Effector CD4-positive, alpha-beta T cell (primary cell): ENCODE data around the gene TBX2.

Experiments used
- DNase-seq: peaks from one replicate; pipeline ENCODE4 v3.0.0-alpha.2; 2020

Gene TBX2

DNA sequence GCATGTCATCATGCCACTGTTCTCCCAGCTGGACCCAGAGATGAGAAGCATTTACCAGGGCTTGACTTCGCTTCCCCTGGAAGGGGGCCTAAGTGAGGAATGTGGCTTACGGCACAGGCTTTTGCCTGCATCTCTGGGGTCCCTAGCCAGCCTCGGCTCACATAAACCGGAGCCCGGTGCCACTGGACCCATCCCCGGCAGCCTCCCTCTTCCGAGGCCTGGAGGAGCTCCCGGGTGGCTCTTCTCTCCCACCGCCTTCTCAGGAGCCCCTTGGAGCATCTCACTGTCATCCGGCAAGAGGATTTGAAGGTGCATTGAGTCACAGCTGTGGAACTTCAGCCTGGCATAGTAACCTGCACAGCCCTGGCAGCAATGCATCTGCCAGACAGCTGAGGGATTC lies 29.9 kb upstream of the TBX2 start:
- no peak for DNase-seq

DNA sequence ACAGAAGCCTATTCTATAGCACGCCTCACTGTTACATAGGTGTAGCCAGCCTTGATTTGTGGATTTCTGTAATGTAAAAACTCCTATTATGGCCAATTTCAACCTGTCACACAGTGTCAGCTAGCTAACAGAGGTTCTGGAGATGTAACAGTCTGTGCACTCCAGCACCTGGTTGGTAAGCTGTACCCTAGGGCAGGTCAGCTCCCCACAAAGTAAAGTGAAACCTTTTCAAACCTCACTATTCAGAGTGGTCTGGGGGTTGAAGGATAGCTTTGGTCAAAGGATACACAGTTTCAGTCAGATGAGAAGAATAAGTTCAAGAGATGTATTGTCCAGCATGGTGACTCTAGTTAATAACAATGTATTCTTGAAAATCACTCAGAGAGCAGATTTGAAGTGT lies 28.5 kb upstream of the TBX2 start:
- DNase-seq: no peak

DNA sequence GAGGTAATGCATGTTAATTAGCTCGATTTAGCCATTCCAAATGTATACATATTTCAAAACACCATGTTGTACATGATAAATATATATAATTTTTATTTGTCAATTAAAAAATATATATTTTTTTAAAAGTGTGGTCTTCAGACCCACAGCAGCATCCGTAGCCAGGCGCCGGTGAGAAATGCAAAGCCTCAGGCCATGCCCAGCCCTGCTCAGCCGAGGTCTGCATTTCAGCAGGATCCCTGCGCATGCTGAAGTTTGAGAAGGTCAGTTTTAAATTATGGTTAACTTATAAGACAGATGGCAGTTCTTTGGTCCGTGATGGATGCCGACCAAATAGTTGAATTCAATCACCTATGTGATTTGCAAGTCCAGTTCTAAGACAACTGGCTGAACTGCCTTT lies 28.0 kb upstream of the TBX2 start:
- no peak for DNase-seq

DNA sequence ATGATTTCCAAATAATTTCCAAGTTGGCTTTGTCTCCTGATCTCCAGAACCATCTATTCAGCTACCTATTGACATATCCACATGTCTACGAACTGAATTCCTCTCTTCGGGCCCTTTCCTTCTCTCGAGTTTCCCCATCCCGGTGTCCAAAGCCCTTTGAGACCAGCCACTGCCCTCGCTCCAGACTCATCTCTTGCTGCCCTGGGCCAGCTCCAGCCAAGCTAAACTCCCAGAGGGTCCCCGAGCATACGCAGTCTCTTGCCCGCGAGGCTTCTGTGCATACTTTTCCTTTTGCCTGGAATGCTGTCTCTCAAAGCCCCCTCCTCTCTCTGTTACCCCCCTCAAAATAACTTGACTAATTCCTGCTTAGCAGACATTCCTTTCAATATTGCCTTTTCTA lies 27.2 kb upstream of the TBX2 start:
- no peak for DNase-seq

DNA sequence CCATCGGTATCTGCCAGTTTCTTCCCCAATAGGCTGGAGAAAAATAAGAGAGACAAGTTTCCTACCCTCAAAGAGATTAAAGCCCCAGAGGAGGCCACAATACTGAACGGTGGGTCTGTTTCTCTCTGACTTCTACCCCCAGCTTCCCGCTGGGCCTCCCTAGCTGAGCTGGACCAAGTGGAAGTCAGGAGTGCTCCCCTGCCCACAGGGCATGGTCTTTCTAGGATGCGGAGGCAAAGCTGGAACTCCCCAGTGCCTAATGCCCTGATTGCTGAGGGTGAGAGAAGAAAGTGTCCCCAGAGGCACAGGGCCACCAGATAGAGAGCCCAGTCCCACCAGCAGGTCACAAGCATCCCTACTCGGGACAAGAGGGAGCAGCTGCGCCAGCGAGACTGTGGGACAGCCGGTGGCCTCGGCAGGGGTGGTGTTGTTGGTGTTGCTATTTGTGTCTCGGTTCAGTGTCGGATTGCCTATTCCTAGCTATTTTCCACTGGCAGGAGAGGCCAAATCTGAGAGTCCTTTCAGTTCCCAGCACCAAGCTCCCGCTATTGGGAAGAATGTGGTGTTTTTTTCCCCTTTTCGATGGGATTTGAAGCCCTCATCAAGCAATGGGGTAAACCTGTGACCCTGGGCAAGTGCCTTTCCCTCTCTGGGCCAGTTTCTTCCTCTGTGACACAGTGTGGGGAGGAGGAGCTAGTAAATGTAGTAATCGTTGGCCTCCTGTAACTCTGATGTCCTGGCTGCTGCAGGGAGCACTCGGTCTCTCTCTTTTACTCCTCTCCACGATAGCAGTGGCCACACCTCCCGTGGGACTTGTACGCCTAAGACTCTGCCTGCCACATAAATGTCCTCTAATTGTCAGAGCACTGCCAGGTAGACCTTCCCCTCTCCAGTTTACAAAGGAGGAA lies 22.5 kb upstream of the TBX2 start:
- DNase-seq: no peak

DNA sequence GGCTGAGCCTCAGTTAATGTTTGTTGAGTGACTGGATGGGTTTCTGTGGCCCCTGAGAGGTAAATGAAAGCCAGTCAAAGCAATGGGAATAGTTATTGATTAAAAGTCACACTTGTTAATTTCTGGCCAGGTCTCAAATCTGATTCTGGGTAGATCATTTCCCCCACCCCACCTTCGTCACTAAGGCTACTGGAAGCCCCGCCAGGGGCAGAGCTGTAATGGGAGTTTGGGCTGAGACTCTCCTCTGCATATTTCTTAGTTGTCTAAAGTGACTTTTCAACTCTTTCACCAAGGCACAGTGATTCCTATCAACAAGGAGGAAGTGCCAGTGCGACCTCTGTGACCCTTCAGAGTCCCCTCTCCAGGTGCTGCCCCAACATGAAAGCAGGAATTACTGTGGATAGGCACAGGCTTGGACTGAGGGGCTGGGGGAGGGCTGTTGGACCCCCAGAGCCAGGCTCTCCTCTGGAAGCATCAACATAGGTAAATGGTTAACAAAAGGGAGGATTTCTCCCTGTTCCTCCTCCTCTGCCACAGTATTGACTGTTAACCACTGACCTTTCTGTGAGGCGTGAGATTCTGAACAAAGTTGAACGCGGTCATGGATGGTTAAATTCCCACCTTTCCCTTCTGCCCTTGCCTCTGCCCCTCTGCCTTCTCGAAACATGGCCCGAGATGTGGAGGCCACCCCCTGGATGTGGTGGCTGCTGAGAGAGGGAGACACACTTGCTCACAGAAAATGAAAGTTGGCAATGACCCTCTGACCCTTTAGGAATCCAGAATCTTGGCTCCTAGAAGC lies 20.8 kb upstream of the TBX2 start:
- no peak for DNase-seq

DNA sequence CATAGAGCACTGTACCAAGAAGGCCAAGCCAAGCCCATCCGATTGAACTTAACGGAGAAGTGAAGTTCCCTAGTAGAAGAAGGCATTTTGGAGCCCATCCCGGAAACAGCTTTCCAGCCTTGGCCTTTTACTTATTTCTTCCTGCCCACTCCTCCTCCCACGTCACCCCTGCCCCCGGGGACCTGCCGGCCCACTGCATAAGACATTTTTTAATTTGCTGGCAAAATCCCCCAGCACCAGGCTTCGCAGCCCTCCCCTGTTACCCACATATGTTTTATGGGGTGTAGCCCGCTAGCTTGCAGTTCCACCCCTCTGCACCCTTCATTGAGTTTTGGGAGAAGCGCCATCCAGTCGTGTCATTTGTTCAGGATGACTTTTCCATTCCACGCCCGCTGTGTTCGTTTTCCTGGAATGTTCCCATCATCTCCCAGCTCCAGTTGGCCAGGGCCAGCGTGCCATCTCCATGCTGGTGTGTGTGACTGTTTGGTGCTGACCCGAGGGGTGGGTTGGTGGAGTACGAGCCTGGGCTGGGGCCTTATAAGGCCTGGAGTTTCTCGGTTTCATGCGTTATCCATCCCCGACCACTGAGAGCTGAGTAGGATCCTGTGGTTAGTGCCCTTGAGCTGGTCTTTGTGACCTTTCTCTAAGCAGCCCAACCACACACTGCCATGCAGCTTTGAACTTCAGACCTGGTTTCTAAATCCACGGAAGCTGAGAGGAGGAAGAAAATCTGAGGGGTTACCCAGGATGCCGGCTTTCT lies 20.0 kb upstream of the TBX2 start:
- no peak for DNase-seq

DNA sequence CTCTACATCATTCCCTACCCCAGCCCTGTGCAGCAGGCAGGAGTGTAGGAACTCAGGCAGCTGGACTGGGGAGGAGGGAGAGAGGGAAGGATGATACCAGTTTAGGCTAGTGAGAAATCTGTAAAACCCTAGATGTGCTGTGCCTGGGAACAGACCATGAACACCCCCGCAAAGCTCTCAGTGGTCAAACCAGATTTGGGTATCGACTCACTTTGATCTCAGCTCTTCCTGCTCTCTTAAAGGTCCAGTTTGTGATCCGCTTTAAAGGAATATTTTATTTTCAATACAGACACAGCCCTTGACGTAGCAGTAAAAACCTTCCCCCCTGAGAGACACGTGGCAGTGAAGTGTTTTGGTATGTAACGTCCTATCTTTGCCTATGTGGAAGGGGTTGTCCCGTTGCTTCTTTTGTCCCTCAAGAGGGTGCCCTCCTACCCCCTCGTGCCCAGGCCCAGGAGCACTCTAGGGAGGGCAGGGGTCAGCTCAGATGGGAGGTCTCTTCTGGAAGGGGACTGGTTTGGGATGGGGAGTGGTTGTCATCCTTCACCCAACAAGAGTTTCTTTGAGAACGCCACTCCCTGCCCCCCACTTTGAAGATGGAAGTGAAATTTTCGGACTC lies 19.3 kb upstream of the TBX2 start:
- no peak for DNase-seq

DNA sequence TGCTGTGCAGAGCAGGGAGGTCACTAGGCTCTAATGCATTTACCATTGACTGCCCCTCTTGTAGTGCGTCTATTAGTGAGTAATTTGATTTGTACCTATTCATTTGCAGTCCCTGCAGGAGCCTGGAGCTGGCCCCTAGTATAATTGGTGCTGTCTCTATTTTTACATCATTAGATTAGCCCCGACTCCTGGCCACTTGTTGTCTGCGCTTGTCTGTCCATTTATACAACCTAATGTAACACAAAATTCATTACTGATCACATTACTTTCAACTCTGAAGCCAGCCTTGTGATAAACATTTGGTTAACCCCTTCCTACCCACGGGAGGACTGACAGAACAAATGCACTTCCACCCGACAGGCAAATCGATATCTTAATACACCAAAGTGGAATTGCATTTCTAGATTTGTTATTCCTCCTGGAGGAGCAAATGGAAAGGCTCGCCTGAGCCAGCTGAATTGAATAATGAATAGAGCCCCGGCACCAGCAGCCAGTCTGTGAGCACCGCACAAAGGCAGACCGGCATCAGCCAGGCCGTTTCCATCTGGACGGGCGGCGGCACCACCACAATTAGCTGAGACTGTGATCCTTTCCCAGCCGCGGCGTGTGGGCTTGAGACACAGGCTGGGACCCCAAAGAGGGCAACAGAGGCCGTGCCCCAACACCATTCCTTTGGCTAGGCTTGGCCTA lies 18.7 kb upstream of the TBX2 start:
- no peak for DNase-seq

DNA sequence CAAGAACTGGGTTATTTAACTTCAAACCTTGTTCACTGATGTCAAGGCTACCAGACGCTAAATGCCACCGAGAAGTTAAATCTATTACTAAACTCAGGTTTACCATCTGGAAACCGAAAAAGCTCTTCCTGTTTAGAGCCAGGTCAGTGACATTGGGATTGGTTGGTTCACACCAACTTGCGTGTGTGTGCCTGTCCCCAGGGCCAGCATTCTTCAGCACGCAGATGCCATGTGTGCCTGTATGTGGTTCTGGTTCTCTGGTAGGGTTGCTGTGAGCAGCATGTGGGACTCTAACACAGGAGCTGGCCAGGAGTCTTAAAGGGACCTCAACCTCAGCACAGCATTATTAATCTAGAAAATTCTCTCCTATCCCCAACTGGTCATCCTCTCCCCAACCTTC lies 18.1 kb upstream of the TBX2 start:
- DNase-seq: no peak

DNA sequence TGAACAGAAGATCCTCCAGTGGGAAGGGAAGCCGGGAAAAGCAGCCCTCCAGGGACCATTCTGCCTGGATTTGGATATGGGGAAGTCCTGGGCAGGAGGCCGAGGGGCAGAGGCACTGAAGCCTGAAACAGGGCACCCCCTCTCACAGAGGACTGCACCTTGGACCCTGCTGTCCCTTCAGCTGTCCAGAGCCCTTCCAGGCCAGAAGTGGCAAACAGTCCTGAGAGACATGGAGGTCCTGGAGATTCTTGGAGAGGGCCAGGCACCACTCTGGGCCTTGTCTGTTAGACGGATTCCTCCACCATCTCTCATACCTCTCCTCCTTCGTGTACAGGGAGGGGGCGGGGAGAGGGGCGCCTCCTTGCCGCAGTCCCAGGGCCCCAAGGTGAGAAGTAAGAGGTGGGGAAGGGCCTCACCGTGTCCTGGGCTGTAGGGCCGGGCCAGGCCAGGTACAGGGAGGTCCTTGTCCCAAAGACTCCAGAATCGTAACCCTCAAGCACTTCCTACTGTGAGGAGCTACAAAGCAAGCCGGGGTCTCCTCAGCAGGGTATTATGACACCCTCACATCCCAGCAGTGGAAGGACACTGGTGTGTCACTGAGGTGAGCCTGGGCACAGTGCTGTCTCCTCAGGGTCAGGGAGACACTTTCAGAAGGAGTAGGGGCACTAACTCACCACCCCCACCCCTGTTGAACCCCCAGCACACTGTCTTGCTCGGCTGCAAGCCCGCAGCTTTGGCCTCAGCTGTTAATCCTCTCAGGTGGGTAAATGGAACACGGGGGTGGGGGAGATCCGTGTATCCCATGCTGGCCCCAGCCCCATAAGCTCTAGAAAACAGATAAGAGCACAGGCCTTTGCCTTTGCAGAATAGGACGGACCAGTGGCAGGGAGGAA lies 16.6 kb upstream of the TBX2 start:
- no peak for DNase-seq

DNA sequence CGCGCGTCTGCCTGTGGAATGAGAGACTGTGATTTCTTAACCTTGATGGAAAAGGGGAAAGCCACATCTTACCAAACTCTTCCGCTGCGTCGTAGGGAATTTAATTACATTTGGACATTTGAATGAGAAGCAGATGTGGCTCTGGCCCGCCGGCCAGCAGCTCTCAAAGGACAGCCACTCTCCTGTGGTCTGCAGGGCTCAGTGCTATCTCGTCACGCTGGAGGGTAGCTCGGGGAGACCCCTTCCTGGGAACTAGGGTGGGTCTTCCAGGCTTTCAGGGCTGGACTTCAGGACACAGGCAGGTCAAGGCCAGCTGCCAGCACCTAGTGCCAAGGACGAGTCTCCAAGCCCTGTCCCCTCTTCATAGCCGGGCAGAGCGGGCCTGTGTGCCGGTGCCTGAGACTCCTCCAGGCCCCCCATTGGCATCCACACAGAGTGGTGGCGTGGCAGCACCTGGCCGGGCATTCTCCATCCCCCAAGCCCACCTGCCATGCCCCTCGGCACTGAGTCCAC lies 15.9 kb upstream of the TBX2 start:
- no peak for DNase-seq

DNA sequence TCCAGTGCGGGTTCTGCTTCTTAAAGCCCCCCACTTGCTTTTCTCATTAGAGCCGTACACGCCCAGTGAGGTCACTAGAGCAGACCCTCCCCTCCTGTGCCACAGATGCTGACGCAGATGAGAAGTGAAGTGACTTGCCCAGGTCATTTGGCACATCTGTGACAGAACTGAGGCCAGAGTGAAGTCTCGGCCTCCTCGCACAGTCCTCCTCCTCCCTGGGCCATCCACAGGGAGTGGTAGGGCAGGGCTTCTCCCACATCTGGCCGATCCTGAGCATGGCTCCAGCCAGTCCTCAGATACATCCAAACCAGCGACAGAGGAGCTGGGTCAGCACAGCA lies 15.3 kb upstream of the TBX2 start:
- DNase-seq: no peak

DNA sequence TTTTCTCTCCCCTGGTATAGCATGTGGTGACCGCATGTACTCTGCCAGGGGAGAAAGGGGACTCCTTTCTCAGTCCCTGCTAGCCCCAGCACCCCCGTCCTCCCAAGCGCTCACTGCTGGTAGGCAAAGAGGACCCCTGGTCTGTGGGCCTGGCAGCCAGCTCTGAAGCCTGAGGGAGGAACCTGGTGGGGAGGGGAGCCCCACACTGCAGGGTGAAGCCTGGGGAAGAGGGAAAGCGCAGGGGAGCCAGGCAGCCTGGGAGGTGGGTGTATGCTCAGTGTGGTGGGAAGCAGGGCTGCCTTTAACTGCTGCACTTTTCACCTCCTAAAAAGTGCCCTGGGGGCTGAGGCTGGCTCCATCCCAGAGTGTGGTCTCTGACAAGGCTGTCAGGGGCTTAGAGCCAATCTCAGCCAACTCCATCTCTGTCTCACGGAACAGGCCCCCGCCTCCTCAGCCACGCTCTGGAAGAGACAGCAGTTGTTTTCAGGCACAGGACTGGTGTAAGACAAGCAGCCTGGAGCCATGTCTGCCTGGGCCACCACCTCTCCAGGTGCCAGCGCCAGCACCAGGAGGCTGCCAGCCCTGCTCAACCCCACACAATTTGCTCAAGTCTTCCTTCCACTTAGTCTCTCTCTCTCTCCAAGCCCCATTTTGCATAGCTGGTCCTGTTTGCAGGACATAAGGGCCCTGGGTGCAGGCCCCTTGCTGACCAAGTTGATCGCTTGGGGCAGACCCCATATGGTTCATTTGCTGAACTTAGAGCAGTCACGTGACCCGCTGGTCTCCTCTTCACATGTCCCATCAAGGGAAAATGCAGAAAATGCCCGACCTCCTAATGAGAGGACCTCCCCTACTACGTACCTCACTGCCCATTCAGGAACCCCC lies 14.7 kb upstream of the TBX2 start:
- DNase-seq: no peak

DNA sequence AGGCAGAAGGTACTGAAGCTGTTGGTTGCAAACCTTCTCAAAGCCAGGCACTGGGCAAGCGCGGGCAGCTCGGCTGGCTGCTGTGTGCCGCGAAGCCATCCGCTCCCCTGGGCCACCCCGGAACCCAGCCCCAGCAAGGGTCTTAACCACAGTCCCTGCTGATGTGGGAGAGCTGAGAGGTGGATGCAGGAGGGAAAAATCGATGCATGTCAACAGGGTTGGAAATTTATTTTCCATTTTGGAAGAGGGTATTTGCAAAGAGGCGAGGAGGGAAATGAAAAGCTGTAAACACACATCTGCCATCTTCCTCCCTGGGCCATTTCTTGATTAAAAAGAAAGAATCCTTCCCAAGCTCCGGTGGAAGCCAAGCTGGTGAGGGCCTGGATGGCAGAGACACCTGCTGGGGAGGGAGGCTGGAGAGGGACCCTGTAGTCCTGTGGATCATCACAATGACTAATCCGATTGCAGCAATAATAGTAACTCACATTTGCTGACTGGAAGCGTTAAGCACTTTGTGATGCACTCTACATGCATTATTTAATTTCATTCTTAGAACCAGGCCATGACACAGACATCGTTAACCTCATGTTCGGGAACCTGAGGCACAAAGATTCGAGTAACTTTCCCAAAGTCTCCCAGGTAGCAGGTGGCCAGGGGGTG lies 13.9 kb upstream of the TBX2 start:
- DNase-seq: no peak

DNA sequence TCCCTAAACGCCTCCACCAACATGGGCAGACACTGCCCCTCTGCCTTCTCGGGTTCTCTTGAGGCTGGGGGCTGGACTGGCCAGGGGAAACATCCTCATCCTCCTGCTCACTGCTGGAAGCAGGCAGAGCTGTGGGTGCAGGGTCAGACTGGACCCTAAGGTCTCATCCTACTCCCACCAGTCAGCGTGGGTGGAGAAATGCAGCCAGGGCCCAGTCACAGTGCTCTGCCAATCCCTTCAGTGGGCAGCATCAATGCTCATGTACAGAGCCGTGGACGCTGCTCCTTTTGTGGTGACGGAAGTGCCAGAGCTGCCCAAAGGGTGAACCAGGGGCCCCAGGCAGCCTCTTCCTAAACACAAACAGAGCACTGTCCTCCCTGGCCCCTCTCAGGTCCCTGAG lies 13.4 kb upstream of the TBX2 start:
- no peak for DNase-seq

DNA sequence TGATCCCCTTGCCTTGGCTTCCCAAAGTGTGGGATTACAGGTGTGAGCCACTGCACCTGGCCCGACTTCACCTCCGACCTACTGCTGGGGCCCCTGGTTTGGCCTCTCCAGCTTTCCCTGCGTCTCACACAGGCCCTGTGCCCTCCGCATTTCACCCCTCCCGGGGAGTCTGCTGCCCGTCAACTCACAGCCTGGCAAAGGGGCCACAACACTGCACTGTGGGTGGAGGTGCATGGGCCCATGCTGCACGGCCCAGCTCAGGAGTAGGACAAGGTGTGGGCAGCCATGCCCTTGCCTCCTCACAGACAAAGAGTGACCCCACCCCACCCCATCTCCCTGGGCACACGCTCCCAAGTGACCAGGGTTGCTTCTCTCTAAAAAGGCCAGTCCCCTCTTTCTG lies 12.6 kb upstream of the TBX2 start:
- DNase-seq: no peak

DNA sequence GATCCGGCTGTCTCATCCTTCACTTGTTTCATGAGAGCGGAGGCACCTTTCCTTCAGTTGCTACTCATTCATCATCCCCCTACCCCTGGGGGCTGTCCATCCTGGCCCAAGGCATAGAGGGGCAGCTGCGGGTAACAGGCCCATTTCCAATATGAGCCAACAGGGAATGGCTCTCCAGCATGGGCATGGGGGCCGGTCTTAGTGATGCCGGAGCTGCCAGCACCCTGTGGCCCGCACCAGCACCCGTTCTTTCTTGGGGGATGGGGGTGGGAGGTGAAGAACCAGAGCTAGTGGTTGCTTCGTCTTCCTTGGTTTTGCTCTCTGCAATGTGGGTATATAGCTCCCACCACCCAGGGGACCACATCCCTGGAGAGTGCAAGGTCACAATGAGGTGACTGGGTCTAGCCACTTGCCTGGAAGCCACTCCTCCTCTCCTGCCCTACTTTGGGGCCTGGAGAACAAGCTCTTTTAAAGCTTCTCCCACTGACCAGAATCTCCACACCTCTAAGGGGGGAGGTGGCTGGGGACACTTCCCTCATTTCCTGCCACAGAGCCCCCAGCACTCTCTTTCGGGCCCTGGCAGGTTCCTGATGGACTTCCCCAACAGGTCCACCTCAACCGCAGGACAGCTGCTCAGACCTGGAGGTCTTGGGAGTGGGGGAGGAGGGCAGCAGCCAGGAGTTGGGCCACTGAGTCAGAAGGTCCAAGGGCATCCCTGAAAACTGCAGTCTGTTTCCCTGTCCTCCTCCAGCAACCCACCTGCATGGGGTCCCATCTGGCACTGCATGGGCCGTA lies 11.9 kb upstream of the TBX2 start:
- DNase-seq: no peak
